Activated T-helper 9 cell treated with anti-CD3 and anti-CD28 coated beads, Interleukin-2, amount 50 U/mL, for 16 hours (primary cell): ENCODE measurements around the gene TMEM187.
A peak's percentile ranks its signal among the peaks of the same experiment; 100 is the strongest.
"Not testable (repeated sequence)": the region's sequence is repeated elsewhere in the genome, so short reads cannot be mapped to it uniquely, and the experiment has no call there.

Experiments used
- DNase-seq: peaks from one replicate; pipeline ENCODE4 v3.0.0-alpha.2; 2020; ENCODE audit warnings: low read depth

TMEM187 gene

GRCh38 chrX:153971450-153972367 lies 845 bp upstream of the TMEM187 start, which contains the start of gene HCFC1:
Gene HCFC1, minus strand, starts transcription at chrX:153971818. Its CDS starts 978 bp downstream, at chrX:153970840.
- peak; percentile 91 for DNase-seq

DNA sequence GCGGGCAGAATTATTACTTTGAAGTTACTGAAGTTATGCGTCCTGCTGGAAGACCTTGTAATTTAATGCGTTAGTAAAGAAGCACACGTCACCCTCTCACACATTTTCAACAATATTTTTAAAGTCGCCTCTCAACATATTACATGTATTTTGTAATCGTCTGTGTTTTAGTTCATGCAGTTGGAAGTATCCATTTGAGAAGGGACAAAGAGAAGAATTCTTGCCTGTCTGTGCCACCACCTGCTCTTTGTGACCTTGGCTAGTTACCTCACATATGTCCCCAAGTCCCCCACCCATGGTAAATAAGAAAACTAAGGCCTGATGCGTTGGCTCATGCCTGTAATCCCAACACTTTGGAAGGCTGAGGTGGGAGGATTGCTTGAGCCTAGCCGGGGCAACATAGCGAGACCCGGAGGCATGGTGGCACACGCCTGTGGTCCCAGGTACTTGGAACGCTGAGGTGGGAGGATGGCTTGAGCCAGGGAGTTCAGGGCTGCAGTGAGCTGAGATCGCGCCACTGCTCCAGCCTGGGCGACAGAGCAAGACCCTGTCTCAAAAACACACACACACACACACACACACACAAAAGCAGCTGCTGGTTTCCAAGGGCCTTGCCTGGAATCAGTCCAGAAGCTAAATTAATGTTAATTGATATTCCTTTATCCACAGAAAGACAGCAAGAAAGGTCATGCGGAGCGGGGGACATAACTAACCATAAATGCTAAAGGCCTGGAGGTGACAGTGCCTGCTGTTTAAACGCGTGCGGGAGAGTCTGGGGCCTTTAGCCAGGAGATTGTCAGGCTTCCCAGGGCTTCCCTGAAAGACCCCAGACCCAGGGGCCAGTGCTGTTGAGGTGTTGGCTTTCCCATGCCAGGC lies 811 bp downstream of the TMEM187 start:
- DNase-seq, result no peak

- DNase-seq, result no peak
These were observed 1.6 kb downstream of the TMEM187 start for GRCh38 chrX:153974003-153974725.

- DNase-seq, result no peak
These were observed 2.3 kb downstream of the TMEM187 start for GRCh38 chrX:153974726-153975286.

GRCh38 chrX:153980394-153980793 lies 7.8 kb downstream of the TMEM187 start:
- not testable (repeated sequence) for DNase-seq

- DNase-seq, result no peak
These were observed 8.7 kb downstream of the TMEM187 start for GRCh38 chrX:153981231-153981630.

- DNase-seq, result no peak
These were observed 9.4 kb downstream of the TMEM187 start for GRCh38 chrX:153981771-153982533.

GRCh38 chrX:153983321-153983801 lies 10.8 kb downstream of the TMEM187 start:
- no peak for DNase-seq

GRCh38 chrX:153984351-153985178 lies 12.0 kb downstream of the TMEM187 start:
- DNase-seq, result no peak

- no peak for DNase-seq
These were observed 15.9 kb downstream of the TMEM187 start for GRCh38 chrX:153988493-153988892.

- no peak for DNase-seq
These were observed 17.6 kb downstream of the TMEM187 start for GRCh38 chrX:153989973-153990655.

DNA sequence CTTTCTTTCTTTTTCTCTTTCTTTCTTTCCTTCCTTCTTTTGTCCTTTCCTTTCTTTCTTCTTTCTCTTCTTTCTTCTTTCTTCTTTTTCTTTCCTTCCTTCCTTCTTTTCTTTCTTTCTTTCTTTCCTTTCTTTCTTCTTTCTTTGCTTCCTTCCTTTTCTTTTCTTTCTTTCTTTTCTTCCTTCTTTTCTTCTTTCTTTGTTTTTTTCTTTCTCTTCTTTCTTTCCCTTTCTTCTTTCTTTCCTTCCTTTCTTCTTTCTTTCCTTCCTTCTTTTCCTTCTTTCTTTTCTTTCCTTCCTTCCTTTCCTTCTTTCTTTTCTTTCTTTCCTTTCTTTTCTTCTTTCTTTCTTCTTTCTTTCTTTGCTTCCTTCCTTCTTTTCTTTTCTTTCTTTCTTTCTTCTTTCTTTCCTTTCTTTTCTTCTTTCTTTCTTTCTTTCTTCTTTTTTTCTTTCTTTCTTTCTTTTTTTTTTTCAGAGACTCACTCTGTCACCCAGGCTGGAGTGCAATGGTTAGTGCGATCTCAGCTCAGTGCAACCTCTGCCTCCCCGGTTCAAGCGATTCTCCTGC lies 18.5 kb downstream of the TMEM187 start:
- DNase-seq, result no peak

GRCh38 chrX:153992180-153992579 lies 19.6 kb downstream of the TMEM187 start:
- no peak for DNase-seq

- no peak for DNase-seq
These were observed 20.5 kb downstream of the TMEM187 start for GRCh38 chrX:153993079-153993478.

GRCh38 chrX:153993978-153994377 lies 21.4 kb downstream of the TMEM187 start:
- no peak for DNase-seq

DNA sequence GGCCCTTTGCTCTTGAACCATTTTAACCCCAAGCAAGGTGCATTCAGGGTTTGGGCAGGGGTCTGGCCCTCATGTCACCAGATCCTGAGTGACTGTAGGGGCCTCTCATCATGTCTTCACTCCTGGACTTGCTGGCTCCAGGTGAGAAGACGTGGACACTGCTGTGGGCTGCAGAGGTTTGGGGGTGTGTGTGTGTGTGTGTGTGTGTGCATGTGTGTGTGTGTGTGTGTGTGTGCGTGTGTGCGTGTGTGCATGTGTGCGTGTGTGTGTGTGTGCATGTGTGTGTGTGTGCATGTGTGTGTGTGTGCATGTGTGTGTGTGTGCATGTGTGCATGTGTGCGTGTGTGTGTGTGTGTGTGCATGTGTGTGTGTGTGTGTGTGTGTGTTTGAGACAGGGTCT lies 21.8 kb downstream of the TMEM187 start:
- DNase-seq, result not testable (repeated sequence)

DNA sequence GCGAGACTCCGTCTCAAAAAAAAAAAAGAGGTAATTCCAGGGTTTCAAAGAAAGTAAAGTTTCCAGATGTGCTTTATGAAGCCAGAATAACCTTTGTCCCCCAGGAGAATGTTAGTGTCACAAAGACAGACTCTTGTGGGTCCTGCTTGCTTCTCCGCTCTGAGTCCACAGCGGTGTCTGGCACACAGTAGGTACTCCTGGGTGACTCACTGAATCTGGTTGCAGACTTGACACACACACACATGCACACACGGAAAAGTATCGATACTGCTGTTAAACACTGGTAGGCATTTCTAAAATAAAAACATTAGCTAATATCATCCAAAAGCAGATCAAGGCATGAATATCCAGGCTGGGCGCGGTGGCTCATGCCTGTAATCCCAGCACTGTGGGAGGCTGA lies 22.9 kb downstream of the TMEM187 start:
- no peak for DNase-seq

GRCh38 chrX:153999359-154000037 lies 26.9 kb downstream of the TMEM187 start:
- no peak for DNase-seq
